Activated effector memory CD4-positive, alpha-beta T cell treated with Interleukin-2 at 50 U/mL for 16 hours (primary cell): ENCODE data around the gene INAVA.
"Not testable (repeated sequence)": the region's sequence is repeated elsewhere in the genome, so short reads cannot be mapped to it uniquely, and the experiment has no call there.

Experiments used
- DNase-seq: peaks from one replicate; pipeline ENCODE4 v3.0.0-alpha.2; 2020

The INAVA gene

DNA sequence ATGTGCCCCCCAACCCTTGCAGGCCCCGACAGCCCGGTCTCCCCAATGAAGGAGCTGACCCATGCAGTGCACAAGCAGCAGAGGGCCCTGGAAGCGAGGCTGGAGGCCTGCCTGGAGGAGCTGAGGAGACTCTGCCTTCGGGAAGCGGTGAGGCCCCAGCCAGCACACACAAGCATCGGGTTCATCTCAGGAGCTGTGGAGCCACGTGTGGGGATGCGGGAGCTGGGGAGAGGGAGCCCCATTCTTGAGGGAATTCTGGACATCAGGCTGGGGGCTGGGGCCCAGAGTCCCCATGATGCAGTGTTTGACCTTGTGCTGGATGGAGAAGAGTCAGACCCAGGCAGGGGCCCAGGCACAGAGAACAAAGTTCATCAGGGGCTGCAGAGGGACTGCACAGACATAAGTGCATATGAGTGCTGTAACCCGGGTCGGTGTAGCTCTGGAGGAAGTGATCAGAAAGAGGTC lies 4.8 kb downstream of the INAVA start:
- DNase-seq, result no peak

DNA sequence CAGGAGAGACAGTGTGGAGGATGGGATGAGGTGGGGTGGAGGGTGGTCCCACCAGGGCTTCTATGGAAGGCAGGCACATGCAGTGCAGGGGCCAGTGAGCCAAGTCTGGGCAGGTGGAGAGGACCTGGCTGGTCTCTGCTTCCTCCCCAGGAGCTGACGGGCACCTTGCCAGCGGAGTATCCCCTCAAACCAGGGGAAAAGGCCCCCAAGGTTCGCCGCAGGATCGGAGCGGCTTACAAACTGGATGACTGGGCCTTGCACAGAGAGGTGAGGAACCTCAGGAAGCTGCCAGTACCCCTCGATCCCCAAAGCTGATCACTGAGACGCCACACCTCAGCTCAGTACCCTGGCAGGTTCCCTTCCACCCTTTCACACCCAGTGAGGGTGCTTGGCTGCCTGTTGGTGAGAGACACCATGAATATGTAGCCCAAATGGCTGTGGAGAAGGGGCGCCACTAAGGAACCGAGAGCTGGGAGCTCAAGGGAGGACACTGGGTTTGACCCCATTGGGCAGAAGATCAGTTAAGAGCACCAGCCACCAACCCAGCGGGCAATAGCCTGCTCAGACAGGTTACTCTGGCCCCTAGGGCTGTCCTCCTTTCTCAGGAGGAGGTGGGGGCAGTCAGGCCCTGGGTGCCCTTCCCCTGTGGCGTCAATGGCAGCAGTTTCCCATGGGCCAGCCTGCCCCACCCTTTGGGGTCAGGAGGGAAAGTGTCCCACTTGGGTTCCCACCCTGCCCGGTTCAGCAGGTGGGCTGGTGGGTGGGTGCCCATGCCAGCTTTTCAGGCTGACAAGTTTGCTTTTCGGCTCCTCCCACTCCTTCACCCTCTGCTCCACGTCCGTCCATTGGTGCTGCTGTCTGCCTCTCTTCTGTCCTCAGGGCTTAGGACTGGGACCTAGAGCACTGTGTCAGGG lies 5.5 kb downstream of the INAVA start:
- DNase-seq, result no peak

DNA sequence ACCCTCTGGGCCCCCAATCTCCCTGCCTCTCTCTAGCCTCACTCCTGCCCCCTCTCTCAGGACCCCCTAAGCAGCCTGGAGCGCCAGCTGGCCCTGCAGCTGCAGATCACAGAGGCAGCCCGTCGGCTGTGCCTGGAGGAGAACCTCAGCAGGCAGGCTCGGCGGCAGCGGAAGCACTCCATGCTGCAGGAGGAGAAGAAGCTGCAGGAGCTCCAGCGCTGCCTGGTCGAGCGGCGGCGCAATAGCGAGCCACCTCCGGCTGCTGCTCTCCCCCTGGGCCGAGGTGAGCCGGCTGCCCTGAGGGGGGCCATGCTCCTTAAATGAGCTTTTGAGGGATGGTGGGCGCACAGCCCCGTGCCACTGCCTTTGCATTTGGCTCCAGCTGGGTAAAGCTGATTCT lies 6.2 kb downstream of the INAVA start:
- no peak for DNase-seq

GRCh38 chr1:200901350-200901749 lies 6.7 kb downstream of the INAVA start:
- no peak for DNase-seq

- no peak for DNase-seq
These were observed 7.2 kb downstream of the INAVA start for GRCh38 chr1:200901796-200902444.

GRCh38 chr1:200903793-200904192 lies 9.1 kb downstream of the INAVA start:
- no peak for DNase-seq

- DNase-seq, result no peak
These were observed 10.1 kb downstream of the INAVA start for GRCh38 chr1:200904772-200905171.

- DNase-seq, result peak; percentile 16
These were observed 10.8 kb downstream of the INAVA start for GRCh38 chr1:200905411-200906052.

GRCh38 chr1:200906491-200906890 lies 11.8 kb downstream of the INAVA start:
- DNase-seq, result no peak

- DNase-seq, result no peak
These were observed 13.0 kb downstream of the INAVA start for GRCh38 chr1:200907611-200908097.

DNA sequence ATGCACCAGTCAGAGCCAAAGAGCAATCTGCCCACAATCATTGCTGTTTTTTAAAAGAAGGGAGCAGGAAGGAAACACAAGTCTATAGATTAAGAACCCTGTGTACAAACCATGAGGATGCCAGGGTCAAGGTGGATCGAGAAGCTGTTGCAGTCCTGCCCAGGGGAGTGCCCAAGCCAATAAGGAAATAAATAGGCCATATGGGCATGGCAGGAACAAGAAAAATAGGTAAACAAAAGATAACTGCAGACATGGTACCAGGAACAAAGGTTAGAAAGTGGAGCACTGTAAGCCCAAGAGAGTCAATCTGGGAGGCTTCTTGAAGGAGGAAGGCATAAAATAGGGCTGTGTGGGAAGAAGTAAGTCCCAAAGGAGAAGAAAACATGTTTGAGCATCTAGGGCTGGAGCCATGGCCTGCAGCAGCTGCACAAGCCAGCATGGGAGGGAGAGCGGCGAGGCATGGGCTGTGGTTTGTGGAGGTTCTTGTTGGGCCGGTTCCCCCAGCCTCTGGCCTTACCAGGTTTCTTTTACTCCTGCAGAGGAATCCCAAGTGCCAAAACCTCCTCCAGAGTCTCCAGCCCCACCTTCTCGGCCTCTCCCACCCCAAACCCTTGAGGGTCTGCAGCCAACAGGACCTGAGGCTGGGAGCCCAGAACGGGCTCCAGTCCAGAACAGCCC lies 13.6 kb downstream of the INAVA start:
- no peak for DNase-seq

- no peak for DNase-seq
These were observed 14.4 kb downstream of the INAVA start for GRCh38 chr1:200909071-200909470.

- DNase-seq, result no peak
These were observed 15.1 kb downstream of the INAVA start for GRCh38 chr1:200909757-200910239.

- no peak for DNase-seq
These were observed 16.7 kb downstream of the INAVA start for GRCh38 chr1:200911361-200911760.

- not testable (repeated sequence) for DNase-seq
These were observed 17.2 kb downstream of the INAVA start for GRCh38 chr1:200911936-200912335.

DNA sequence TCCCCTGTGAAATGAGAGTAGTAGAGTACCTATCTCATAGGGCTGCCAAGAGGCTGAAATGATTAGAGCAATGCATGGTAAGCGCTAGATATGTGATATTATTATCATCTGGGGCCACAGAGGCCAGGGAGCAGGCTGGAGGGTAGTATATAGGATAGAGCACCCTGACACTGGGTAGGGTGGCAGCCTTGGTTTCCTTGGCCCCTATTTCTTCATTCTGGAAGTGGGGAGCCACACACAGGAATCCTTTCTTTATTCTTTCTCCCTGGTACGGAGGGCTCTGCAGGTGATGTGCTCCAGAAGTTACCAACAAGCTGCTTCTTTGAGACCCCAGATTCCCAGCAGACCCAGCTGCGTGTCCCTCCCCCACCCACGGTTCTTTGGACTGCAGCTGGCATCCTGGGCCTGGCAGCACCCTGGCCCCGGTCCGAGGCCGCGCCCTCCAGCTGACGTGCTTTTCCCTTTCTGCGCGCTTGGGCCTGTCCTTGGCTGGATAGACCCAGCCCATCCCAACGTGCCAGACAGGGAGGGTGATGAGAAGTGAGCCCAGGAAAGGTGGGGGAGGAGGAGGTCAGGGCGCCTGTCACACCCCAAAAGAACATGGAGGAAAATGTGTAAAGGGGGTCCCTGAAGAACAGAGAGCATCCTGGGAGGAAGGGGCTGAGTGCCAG lies 18.2 kb downstream of the INAVA start:
- DNase-seq, result no peak

DNA sequence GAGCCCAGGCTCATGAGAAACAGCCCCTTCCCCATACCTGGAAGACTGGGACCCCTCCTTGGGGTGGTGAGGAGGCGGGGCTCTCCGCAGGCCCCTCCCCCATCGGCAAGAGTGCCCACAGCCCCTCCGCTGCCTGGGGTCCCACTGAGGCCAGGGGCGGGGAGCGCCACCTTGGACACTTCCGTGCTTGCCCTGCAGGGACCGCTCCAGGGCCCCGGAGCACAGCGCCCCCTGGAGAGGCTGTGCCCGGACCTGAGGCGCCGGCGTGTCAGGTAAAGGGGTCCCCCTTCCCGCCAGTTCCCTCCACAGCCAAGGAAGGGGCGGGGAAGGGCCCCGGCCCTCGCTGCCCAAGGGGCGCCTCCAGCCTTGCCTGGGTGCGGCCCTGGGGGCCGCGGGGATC lies 21.5 kb downstream of the INAVA start:
- no peak for DNase-seq

DNA sequence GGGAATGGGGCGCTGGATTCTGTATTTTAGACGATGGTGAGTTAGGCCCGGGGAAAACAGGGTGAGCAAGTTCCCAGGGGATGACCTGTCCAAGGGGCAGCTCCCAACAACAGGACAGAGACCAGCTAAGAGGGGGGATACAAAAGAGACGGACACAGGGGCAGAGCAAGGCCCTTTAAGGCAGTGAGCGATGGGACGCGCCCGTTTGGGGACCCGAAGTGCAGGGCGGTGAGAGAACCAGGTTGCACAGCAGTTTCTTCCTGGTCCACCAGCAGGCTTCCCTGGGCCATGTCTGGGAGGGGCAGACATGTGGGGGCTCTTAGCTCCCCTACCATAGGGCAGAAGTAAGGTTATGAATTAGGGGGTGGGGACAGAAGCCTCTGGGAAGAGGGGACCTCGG lies 22.0 kb downstream of the INAVA start:
- no peak for DNase-seq

DNA sequence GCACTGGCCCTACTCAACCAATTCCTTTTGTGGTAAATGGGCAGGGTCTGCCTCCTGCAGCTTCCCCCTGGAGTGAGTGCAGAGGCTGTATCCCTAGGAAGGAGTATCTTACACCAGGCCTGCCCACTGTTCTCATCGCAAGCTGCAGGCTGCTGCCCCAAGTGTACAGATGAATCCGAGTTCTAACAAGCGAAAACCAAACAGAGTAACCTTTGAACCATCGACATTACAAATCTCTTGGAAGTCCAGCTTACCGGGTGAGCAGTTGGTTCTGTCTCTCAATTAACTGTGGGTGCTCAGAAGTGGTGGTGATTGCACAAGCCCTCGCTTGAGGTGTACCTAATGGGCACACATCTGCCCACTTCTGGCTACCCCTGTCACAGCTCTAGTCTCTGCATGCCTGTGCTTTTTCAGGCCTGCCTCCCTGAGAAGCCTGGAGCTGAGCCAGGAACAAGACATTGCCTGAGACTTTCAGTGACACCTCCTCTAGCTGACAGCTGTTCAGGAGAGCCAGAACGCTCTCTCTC lies 22.7 kb downstream of the INAVA start:
- DNase-seq, result no peak

DNA sequence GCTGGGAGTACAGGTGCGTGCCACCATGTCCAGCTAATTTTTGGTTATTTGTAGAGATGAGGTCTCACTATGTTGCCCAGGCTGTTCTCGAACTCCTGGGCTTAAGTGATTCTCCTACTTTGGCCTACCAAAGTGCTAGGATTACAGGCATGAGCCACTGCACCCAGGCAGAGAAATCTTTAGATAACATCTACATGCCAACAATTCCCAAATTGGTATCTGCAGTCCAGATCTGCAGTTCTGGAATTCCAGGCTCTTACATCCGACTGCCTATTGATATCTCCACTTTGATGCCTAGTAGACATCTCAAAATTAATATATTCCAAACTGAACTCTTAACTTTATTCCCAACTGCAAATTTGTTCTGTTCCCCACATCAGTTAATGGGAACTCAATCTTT lies 23.3 kb downstream of the INAVA start:
- no peak for DNase-seq

- no peak for DNase-seq
These were observed 24.7 kb downstream of the INAVA start for GRCh38 chr1:200919386-200919785.

DNA sequence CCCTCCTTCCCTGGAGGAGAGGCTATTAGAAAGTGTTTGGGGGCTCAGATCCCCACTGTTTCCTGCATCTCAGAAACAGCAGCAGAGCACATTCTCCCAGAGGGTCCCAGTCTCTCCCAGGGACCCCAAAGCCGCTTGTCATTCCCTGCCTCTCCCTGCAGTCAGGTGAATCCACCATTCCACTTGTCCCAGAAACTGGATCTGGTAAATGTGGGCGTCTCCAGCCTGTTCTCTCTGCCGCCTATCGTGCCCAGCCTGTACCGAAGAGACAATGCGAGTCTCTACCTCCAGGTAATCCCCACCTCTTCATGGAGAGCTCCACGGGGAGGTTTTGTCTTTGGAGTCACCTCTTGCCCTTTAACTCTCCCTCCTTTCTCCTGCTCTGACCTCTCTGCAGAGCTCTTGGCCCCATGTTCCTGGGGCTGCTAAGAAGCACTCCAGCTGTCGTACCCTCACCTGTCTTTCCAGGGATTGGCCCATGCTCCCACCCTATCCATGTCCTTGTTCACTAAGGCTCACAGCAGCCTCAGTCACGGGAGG lies 26.9 kb downstream of the INAVA start:
- DNase-seq, result no peak
